Esophagus muscularis mucosa (tissue), 4 donors: Measurements from ENCODE around the gene FAM131B. TPM values are rescaled to one million over a fixed set of nuclear protein-coding genes. Genes with fewer than 3 reads are reported as not detected.

Experiments
- DNase-seq: peaks from one replicate; pipeline ENCODE4 v3.0.0-alpha.2; 2017; ENCODE audit errors: extremely low spot score
- H3K27ac ChIP-seq, 4 donors: fragments of 200-600 bp; sonication (generic); replicated peaks in 1 of 4; 1 replicate in 3 of 4; 2 replicates in 1 of 4; pipeline ENCODE4 v1.5.1; 2016 to 2019; ENCODE audit warnings: mild to moderate bottlenecking in 1 of 4
- H3K27me3 ChIP-seq, 4 donors: fragments of 200-600 bp; sonication (generic); one replicate each; pipeline versions ENCODE4 v1.5.1 to v1.6.0; 2016 to 2019
- H3K36me3 ChIP-seq, 4 donors: fragments of 200-600 bp; sonication (generic); one replicate each; pipeline ENCODE4 v1.5.1; 2016 to 2019
- H3K4me1 ChIP-seq, 4 donors: fragments of 200-600 bp; sonication (generic); one replicate each; pipeline ENCODE4 v1.5.1; 2016 to 2019
- H3K4me3 ChIP-seq, 4 donors: fragments of 200-600 bp; sonication (generic); 1 replicate in 2 of 4; 2 replicates in 2 of 4; pipeline ENCODE4 v1.5.1; 2016 to 2019; ENCODE audit warnings: mild to moderate bottlenecking in 4 of 4, moderate library complexity in 1 of 4
- H3K9me3 ChIP-seq, 4 donors: fragments of 200-600 bp; sonication (generic); 1 replicate in 3 of 4; 2 replicates in 1 of 4; pipeline ENCODE4 v1.5.1; 2016 to 2019
- EP300 ChIP-seq: sonication (generic); formaldehyde crosslinking; IDR thresholded peaks from one replicate; pipeline ENCODE4 v1.6.1; 2017; ENCODE audit warnings: antibody characterized with exemption
- POLR2A ChIP-seq: fragments of 450-650 bp; IDR thresholded peaks from one replicate; pipeline ENCODE4 v1.6.1; 2017; ENCODE audit warnings: antibody characterized with exemption, moderate library complexity, mild to moderate bottlenecking, low read depth
- POLR2AphosphoS5 ChIP-seq, 2 donors: sonication (generic); formaldehyde crosslinking; IDR thresholded peaks; one replicate each; pipeline ENCODE4 v1.6.1; 2017; ENCODE audit warnings: antibody characterized with exemption in 2 of 2
- WGBS: methylation state at CpG from one replicate; pipeline ENCODE4 v1.1.5; 2018; 5-methylcytosine and 5-hydroxymethylcytosine counted together
- intact Hi-C: fragments of 100-400 bp; cut with DNase I; formaldehyde crosslinking; loops from one replicate; pipeline ENCODE4 v1.15.1; 2023
- total RNA-seq, 4 donors: library from RNA; depleted of rRNA; stranded (reverse); fragments of >200 nt; gene quantifications; one replicate each; pipeline versions ENCODE4 v1.1.0 to v1.2.1, GENCODE V29; 2016
- TF ChIP-seq, protein P1 (sequence below), 3 experiments: fragments of 200-600 bp in 2 of 3; fragments of 450-650 bp in 1 of 3; sonication (generic) in 2 of 3; IDR thresholded peaks; one replicate each; pipeline ENCODE4 v1.5.1; 2017 to 2019; ENCODE audit warnings: antibody characterized with exemption in 3 of 3, mild to moderate bottlenecking in 2 of 3, moderate library complexity in 1 of 3

FAM131B gene
- total RNA-seq, 4 donors from 2014 or later, result 0.42 to 2.0 (median 1.3) TPM

DNA sequence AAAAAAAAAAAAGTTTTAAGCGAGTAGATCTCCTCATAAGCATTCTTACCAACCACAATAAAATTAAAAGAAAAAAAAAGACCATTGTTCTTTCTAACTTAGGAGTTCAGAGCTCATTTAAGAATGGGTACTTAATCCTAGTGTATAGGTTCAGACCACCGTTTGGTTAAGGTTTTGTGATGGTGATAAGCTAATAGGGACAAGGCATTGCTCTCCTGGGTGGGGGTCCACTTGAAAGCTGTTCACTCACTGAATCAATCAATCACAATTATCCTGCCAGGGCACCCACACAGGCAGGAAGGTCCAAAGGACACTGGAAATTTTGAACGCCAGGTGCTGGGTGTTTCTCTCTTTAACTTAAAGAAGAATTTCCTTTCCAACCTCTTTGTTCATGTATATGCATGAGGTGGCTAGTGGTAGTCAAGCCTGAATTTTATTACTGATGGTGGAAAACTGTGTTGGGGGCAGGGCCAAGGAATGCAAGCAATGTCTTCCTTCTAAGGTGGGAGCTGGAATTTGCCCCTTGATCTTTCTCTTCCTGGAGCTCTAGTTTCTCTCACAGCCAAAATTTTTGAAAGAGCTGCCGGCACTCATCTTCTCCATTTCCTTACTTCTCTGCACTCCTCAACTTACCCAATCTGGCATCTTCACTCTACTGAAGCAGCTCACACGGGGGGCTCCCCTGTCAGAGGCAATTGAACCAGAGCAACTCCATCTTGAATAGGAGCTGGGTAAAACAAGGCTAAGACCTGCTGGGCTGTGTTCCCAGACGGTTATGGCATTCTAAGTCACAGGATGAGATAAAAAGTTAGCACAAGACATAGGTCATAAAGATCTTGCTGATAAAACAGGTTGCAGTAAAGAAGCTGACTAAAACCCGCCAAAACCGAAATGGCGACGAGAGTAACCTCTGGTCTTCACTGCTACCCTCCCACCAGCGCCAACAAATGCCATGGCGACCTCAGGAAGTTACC is 7.5 kb upstream of the FAM131B start:
- 88% methylated on average over 12 of the region's 12 CpGs for WGBS
- H3K9me3 ChIP-seq, result no peaks in the 10 kb centered on the region

DNA sequence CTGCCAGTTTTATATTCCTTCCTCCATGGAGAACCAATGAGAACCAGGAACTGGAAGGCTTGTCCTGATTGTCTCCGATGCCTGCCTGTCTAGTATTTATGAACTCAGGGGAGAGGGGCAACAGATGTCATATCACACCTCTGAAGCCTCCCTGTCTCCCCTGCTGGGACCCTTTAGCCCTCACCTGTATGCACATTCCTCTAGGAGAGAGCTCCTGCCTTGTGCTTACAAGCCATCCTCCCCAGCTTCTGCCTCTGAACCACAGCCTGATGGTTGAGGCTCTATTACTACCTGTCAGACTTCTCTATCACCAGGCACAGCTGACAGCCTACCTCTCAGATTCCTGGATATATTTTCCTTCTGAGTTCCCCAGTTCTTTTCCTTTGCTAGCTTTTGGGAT is 5.9 kb upstream of the FAM131B start:
- Histone ChIP-seq H3K4me1 (peaks cover 0 to 6% (median under 1%) of the 10 kb centered on the region in 4 donors), H3K9me3 (no peaks in the 10 kb centered on the region), H3K36me3 (no peaks in the 10 kb centered on the region), H3K4me3 (no peak overlapping the region), H3K27ac (no peak overlapping the region), H3K27me3 (peaks cover 0 to 27% (median 3%) of the 10 kb centered on the region in 4 donors)
- no peak for DNase-seq
- TF ChIP-seq EP300 (no peak), POLR2A (no peak), POLR2AphosphoS5 (IDR thresholded peaks at IDR 0.05) (no peak)
- TF ChIP-seq, protein P1, sequence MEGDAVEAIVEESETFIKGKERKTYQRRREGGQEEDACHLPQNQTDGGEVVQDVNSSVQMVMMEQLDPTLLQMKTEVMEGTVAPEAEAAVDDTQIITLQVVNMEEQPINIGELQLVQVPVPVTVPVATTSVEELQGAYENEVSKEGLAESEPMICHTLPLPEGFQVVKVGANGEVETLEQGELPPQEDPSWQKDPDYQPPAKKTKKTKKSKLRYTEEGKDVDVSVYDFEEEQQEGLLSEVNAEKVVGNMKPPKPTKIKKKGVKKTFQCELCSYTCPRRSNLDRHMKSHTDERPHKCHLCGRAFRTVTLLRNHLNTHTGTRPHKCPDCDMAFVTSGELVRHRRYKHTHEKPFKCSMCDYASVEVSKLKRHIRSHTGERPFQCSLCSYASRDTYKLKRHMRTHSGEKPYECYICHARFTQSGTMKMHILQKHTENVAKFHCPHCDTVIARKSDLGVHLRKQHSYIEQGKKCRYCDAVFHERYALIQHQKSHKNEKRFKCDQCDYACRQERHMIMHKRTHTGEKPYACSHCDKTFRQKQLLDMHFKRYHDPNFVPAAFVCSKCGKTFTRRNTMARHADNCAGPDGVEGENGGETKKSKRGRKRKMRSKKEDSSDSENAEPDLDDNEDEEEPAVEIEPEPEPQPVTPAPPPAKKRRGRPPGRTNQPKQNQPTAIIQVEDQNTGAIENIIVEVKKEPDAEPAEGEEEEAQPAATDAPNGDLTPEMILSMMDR (IDR thresholded peaks at IDR 0.05), result no peak
- WGBS, result 92% methylated on average over 1 of the region's 1 CpG
- intact Hi-C loops, result loop anchor here (10.0 kb wide), 1 partner anchor 46 kb away; no protein-coding TSS in a partner anchor

More for the DNA sequence above, 7.5 kb upstream of the FAM131B start:
- no peak for DNase-seq
- no peak overlapping the region for H3K27ac ChIP-seq
- intact Hi-C loops, result loop anchor here (10.0 kb wide), 1 partner anchor 45 kb away; no protein-coding TSS in a partner anchor
- TF ChIP-seq POLR2AphosphoS5 (IDR thresholded peaks at IDR 0.05), result no peak
- H3K4me3 ChIP-seq, result no peak overlapping the region
- H3K27me3 ChIP-seq, result peaks cover 0 to 12% (median 0%) of the 10 kb centered on the region in 4 donors
- peaks cover 0 to 6% (median 0%) of the 10 kb centered on the region in 4 donors for H3K4me1 ChIP-seq
- H3K36me3 ChIP-seq, result no peaks in the 10 kb centered on the region

DNA sequence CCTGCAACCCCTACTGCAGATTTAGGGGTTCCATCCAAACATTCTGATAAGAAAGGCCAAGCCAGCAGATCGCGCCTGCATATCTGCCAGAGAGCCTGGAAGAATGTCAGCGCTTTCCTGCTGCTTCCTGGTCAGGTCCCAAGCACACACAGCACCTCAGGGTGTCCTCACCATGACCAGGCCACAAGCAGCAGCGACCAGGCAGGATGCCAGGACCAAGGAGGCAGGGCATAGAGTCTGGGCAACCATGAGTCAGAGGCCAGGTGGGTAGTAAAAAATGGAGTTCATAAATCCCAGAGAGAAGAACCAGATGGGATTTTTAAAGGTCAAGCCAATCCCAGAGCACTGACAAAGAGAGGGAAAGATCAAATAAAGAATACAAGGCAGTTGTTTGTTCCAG is 5.5 kb upstream of the FAM131B start:
- WGBS, result 86% methylated on average over 4 of the region's 4 CpGs
- H3K36me3 ChIP-seq, result no peaks in the 10 kb centered on the region
- H3K27me3 ChIP-seq, result peaks cover 0 to 32% (median 5%) of the 10 kb centered on the region in 4 donors
- no peak overlapping the region for H3K27ac ChIP-seq
- TF ChIP-seq POLR2A (no peak), POLR2AphosphoS5 (IDR thresholded peaks at IDR 0.05) (no peak), EP300 (no peak)
- TF ChIP-seq, protein P1 (IDR thresholded peaks at IDR 0.05), result no peak
- intact Hi-C loops, result loop anchor here (10.0 kb wide), 1 partner anchor 47 kb away; no protein-coding TSS in a partner anchor
- no peaks in the 10 kb centered on the region for H3K9me3 ChIP-seq
- no peak for DNase-seq
- peaks cover 0 to 8% (median 3%) of the 10 kb centered on the region in 4 donors for H3K4me1 ChIP-seq
- no peak overlapping the region for H3K4me3 ChIP-seq

DNA sequence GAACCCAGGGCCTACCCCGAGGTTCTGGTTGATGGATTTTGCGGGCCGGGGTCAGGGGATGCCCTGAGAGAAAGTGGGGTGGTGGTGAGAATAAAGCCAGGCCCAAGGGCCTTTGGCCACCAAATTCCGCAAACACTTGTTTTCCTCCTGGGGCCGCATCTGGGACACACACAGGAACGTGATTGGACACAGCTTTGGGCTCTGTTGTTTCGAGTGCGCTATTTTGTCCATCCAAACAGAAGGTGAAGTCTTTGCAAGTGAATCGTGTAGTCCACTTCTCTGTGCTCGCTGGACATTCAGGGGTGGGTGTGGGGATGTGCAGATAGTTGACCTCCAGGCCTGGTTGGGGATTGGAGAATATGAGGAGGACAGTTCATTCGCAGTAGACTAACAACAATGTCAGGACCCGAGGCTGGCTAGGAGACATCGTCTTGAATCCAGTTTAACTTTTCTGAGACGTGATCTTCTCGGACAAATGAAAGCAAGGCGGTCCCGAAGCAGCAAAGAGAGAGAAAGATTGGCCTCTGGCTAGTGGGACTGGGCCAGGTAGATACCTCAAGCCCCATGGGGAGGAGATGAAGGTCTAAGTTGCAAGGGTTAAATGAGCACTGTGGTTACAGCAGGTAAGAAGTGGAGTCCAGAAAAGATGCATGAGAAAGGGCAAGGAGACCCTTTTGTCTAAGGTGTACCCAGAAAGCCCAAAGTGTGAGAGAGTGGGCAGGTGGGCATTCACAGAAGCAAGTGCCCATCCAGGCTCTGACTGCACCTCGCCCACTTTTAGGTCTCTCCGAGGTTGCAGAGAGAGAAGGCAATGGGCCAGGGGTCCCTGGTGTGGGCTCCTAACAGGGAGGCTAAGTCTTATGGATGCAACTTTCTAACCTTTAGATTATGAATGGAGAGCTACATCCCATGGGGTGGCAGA is 764 bp upstream of the FAM131B start:
- Histone ChIP-seq H3K27ac (no peak overlapping the region), H3K27me3 (peaks cover 3 to 63% (median 17%) of the 10 kb centered on the region in 4 donors), H3K9me3 (no peaks in the 10 kb centered on the region), H3K4me3 (peak overlapping the region; percentile 59 to 74 (median 68)), H3K4me1 (peaks cover 8 to 26% (median 19%) of the 10 kb centered on the region in 4 donors), H3K36me3 (no peaks in the 10 kb centered on the region)
- DNase-seq, result no peak
- TF ChIP-seq POLR2A (no peak), POLR2AphosphoS5 (IDR thresholded peaks at IDR 0.05) (no peak), EP300 (no peak)
- TF ChIP-seq, protein P1 (IDR thresholded peaks at IDR 0.05), result no peak
- WGBS, result 66% methylated on average over 11 of the region's 19 CpGs
- intact Hi-C loops, result loop anchor here (10.0 kb wide), 1 partner anchor 52 kb away; no protein-coding TSS in a partner anchor
